Activated T-cell treated with anti-CD3 and anti-CD28 coated beads for 48 hours (primary cell): ENCODE measurements around the gene MAGI2.
"Not testable (repeated sequence)": the region's sequence is repeated elsewhere in the genome, so short reads cannot be mapped to it uniquely, and the experiment has no call there.

Experiments used
- DNase-seq: peaks from one replicate; pipeline ENCODE4 v3.0.0-alpha.2; 2020; ENCODE audit warnings: low read depth

MAGI2 gene

GRCh38 chr7:79149831-79150230, 303.6 kb downstream of the MAGI2 start:
- DNase-seq: no peak

- no peak for DNase-seq
Observed at GRCh38 chr7:79142706-79143105, 310.8 kb downstream of the MAGI2 start.

- no peak for DNase-seq
Observed at GRCh38 chr7:79141252-79141651, 312.2 kb downstream of the MAGI2 start.

- DNase-seq: no peak
Observed at GRCh38 chr7:79137942-79138341, 315.5 kb downstream of the MAGI2 start.

GRCh38 chr7:79132844-79133451, 320.5 kb downstream of the MAGI2 start:
- no peak for DNase-seq

- no peak for DNase-seq
Observed at GRCh38 chr7:79130715-79131114, 322.8 kb downstream of the MAGI2 start.

GRCh38 chr7:79124331-79124730, 329.1 kb downstream of the MAGI2 start:
- no peak for DNase-seq

- no peak for DNase-seq
Observed at GRCh38 chr7:79118143-79118542, 335.3 kb downstream of the MAGI2 start.

- no peak for DNase-seq
Observed at GRCh38 chr7:79096361-79096805, 357.1 kb downstream of the MAGI2 start.

- DNase-seq: no peak
Observed at GRCh38 chr7:79093421-79093820, 360.0 kb downstream of the MAGI2 start.

GRCh38 chr7:79091661-79092060, 361.8 kb downstream of the MAGI2 start:
- DNase-seq: no peak

GRCh38 chr7:79091011-79091410, 362.5 kb downstream of the MAGI2 start:
- no peak for DNase-seq

- no peak for DNase-seq
Observed at GRCh38 chr7:79090543-79090942, 362.9 kb downstream of the MAGI2 start.

GRCh38 chr7:79084423-79084822, 369.0 kb downstream of the MAGI2 start:
- DNase-seq: no peak

GRCh38 chr7:79079919-79080554, 373.4 kb downstream of the MAGI2 start:
- DNase-seq: no peak

- no peak for DNase-seq
Observed at GRCh38 chr7:79078273-79078672, 375.2 kb downstream of the MAGI2 start.

GRCh38 chr7:79071187-79071586, 382.3 kb downstream of the MAGI2 start:
- DNase-seq: not testable (repeated sequence)

- no peak for DNase-seq
Observed at GRCh38 chr7:79064187-79064823, 389.2 kb downstream of the MAGI2 start.

GRCh38 chr7:79063019-79063698, 390.3 kb downstream of the MAGI2 start:
- no peak for DNase-seq

- DNase-seq: no peak
Observed at GRCh38 chr7:79060498-79060897, 393.0 kb downstream of the MAGI2 start.

- DNase-seq: no peak
Observed at GRCh38 chr7:79055722-79056415, 397.6 kb downstream of the MAGI2 start.

GRCh38 chr7:79051915-79052314, 401.6 kb downstream of the MAGI2 start:
- DNase-seq: no peak
